Measurements from ENCODE around the gene MFF.

- TF ChIP-seq, protein P1, sequence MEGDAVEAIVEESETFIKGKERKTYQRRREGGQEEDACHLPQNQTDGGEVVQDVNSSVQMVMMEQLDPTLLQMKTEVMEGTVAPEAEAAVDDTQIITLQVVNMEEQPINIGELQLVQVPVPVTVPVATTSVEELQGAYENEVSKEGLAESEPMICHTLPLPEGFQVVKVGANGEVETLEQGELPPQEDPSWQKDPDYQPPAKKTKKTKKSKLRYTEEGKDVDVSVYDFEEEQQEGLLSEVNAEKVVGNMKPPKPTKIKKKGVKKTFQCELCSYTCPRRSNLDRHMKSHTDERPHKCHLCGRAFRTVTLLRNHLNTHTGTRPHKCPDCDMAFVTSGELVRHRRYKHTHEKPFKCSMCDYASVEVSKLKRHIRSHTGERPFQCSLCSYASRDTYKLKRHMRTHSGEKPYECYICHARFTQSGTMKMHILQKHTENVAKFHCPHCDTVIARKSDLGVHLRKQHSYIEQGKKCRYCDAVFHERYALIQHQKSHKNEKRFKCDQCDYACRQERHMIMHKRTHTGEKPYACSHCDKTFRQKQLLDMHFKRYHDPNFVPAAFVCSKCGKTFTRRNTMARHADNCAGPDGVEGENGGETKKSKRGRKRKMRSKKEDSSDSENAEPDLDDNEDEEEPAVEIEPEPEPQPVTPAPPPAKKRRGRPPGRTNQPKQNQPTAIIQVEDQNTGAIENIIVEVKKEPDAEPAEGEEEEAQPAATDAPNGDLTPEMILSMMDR (IDR thresholded peaks at IDR 0.05 in 2 of 3, conservative IDR thresholded peaks at IDR 0.05 in 1 of 3; ENCODE audit: borderline replicate concordance in 1 of 3, insufficient read depth in 1 of 3, low read depth in 2 of 3, low read length in 2 of 3): no peak
- TF ChIP-seq POLR2A (IDR thresholded peaks at IDR 0.05; ENCODE audit: borderline replicate concordance, extremely low read depth, insufficient read depth, insufficient read length) (no peak), POLR2AphosphoS5 (IDR thresholded peaks at IDR 0.05; ENCODE audit: low read depth, low read length) (no peak), EGR1 (IDR thresholded peaks at IDR 0.05; ENCODE audit: low read depth) (no peak), RAD21 (IDR thresholded peaks at IDR 0.05; ENCODE audit: low read depth) (no peak), SIN3A (IDR thresholded peaks at IDR 0.05; ENCODE audit: low read depth) (no peak), EZH2 (IDR thresholded peaks at IDR 0.05) (no peak), ZBTB33 (IDR thresholded peaks at IDR 0.05; ENCODE audit: extremely low read depth, insufficient replicate concordance, low read length) (no peak), TCF7L2 (IDR thresholded peaks at IDR 0.05; ENCODE audit: borderline replicate concordance, extremely low read depth, insufficient read depth, insufficient read length) (no peak)
- TF ChIP-seq, protein P2, sequence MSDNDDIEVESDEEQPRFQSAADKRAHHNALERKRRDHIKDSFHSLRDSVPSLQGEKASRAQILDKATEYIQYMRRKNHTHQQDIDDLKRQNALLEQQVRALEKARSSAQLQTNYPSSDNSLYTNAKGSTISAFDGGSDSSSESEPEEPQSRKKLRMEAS (IDR thresholded peaks at IDR 0.05): no peak
- TF ChIP-seq, protein P3, sequence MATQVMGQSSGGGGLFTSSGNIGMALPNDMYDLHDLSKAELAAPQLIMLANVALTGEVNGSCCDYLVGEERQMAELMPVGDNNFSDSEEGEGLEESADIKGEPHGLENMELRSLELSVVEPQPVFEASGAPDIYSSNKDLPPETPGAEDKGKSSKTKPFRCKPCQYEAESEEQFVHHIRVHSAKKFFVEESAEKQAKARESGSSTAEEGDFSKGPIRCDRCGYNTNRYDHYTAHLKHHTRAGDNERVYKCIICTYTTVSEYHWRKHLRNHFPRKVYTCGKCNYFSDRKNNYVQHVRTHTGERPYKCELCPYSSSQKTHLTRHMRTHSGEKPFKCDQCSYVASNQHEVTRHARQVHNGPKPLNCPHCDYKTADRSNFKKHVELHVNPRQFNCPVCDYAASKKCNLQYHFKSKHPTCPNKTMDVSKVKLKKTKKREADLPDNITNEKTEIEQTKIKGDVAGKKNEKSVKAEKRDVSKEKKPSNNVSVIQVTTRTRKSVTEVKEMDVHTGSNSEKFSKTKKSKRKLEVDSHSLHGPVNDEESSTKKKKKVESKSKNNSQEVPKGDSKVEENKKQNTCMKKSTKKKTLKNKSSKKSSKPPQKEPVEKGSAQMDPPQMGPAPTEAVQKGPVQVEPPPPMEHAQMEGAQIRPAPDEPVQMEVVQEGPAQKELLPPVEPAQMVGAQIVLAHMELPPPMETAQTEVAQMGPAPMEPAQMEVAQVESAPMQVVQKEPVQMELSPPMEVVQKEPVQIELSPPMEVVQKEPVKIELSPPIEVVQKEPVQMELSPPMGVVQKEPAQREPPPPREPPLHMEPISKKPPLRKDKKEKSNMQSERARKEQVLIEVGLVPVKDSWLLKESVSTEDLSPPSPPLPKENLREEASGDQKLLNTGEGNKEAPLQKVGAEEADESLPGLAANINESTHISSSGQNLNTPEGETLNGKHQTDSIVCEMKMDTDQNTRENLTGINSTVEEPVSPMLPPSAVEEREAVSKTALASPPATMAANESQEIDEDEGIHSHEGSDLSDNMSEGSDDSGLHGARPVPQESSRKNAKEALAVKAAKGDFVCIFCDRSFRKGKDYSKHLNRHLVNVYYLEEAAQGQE (IDR thresholded peaks at IDR 0.05; ENCODE audit: low read depth): no peak
These were observed 7.2 kb upstream of the MFF start for GRCh38 chr2:227317834-227318233.

Data from HCT116 (cell line).